NCI-H69 (cell line): ENCODE measurements around the gene MYO10.
"Not testable (repeated sequence)": the region's sequence is repeated elsewhere in the genome, so short reads cannot be mapped to it uniquely, and the experiment has no call there.

Experiments
- DNase-seq: peaks from one replicate; lab custom pipeline; 2025; lab: John Stamatoyannopoulos, UW

Gene MYO10

GRCh38 chr5:16668631-16669030 lies 267.5 kb downstream of the MYO10 start:
- no peak for DNase-seq

GRCh38 chr5:16668194-16668593 lies 267.9 kb downstream of the MYO10 start:
- no peak for DNase-seq

- peak; percentile 57 for DNase-seq
Measured at GRCh38 chr5:16666883-16667398, 269.1 kb downstream of the MYO10 start.

GRCh38 chr5:16666130-16666882 lies 269.8 kb downstream of the MYO10 start:
- no peak for DNase-seq

- no peak for DNase-seq
Measured at GRCh38 chr5:16665601-16666000, 270.5 kb downstream of the MYO10 start.

- DNase-seq: no peak
Measured at GRCh38 chr5:16664368-16664767, 271.7 kb downstream of the MYO10 start.

- DNase-seq: no peak
Measured at GRCh38 chr5:16663840-16664239, 272.2 kb downstream of the MYO10 start.

- no peak for DNase-seq
Measured at GRCh38 chr5:16661713-16662112, 274.4 kb downstream of the MYO10 start.

GRCh38 chr5:16660982-16661381 lies 275.1 kb downstream of the MYO10 start:
- DNase-seq: no peak

GRCh38 chr5:16659536-16659935 lies 276.6 kb downstream of the MYO10 start:
- DNase-seq: no peak

GRCh38 chr5:16656561-16657191 lies 279.4 kb downstream of the MYO10 start:
- no peak for DNase-seq

GRCh38 chr5:16654647-16655334 lies 281.3 kb downstream of the MYO10 start:
- no peak for DNase-seq

GRCh38 chr5:16648739-16649138 lies 287.3 kb downstream of the MYO10 start:
- DNase-seq: not testable (repeated sequence)

- DNase-seq: no peak
Measured at GRCh38 chr5:16644301-16644889, 291.7 kb downstream of the MYO10 start.

- DNase-seq: no peak
Measured at GRCh38 chr5:16642867-16643266, 293.2 kb downstream of the MYO10 start.

- no peak for DNase-seq
Measured at GRCh38 chr5:16639206-16639605, 296.9 kb downstream of the MYO10 start.

GRCh38 chr5:16628376-16628775 lies 307.7 kb downstream of the MYO10 start:
- peak; percentile 91 for DNase-seq

GRCh38 chr5:16626696-16627264 lies 309.3 kb downstream of the MYO10 start:
- DNase-seq: no peak

GRCh38 chr5:16625096-16625495 lies 311.0 kb downstream of the MYO10 start:
- no peak for DNase-seq

- DNase-seq: peak; percentile 37
Measured at GRCh38 chr5:16619136-16619535, 317.0 kb downstream of the MYO10 start.

GRCh38 chr5:16618138-16618897 lies 317.8 kb downstream of the MYO10 start:
- peak; percentile 96 for DNase-seq
